Thyroid gland (tissue), 4 donors: ENCODE data around the gene KIDINS220. TPM values are rescaled to one million over a fixed set of nuclear protein-coding genes. Genes with fewer than 3 reads are reported as not detected.

Experiments
- DNase-seq, 2 donors: peaks; one replicate each; pipeline ENCODE4 v3.0.0-alpha.2; 2019
- H3K27ac ChIP-seq, 3 donors: fragments of 200-600 bp; sonication (generic); 1 replicate in 2 of 3; 2 replicates in 1 of 3; pipeline ENCODE4 v1.5.1; 2016 to 2019; ENCODE audit warnings: mild to moderate bottlenecking in 1 of 3, moderate library complexity in 1 of 3
- H3K27me3 ChIP-seq: fragments of 200-600 bp; sonication (generic); one replicate; pipeline ENCODE4 v1.5.1; 2019
- H3K36me3 ChIP-seq, 2 donors: fragments of 200-600 bp; sonication (generic); one replicate each; pipeline ENCODE4 v1.5.1; 2016 to 2019
- H3K4me1 ChIP-seq, 2 donors: fragments of 200-600 bp; sonication (generic); one replicate each; pipeline ENCODE4 v1.5.1; 2017 to 2019
- H3K4me3 ChIP-seq, 3 donors: fragments of 200-600 bp; sonication (generic); replicated peaks in 1 of 3; 1 replicate in 2 of 3; 2 replicates in 1 of 3; pipeline ENCODE4 v1.5.1; 2016; ENCODE audit warnings: mild to moderate bottlenecking in 1 of 3
- H3K9me3 ChIP-seq: fragments of 200-600 bp; sonication (generic); one replicate; pipeline ENCODE4 v1.5.1; 2017
- POLR2A ChIP-seq, 2 donors: fragments of 450-650 bp; IDR thresholded peaks; one replicate each; pipeline ENCODE4 v1.6.1; 2017; ENCODE audit warnings: antibody characterized with exemption in 2 of 2, mild to moderate bottlenecking in 2 of 2, moderate library complexity in 1 of 2
- WGBS, 2 donors: methylation state at CpG; one replicate each; pipeline ENCODE4 v1.1.5; 2017; 5-methylcytosine and 5-hydroxymethylcytosine counted together
- intact Hi-C: fragments of 100-400 bp; cut with DNase I; formaldehyde crosslinking; loops from one replicate; pipeline ENCODE4 v1.15.1; 2023
- total RNA-seq, 4 donors: library from RNA; depleted of rRNA; stranded (reverse); fragments of >200 nt; gene quantifications; one replicate each; pipeline ENCODE4 v1.2.3, GENCODE V29; 2016
- TF ChIP-seq, protein P1 (sequence below), 6 experiments: fragments of 200-600 bp in 3 of 6; fragments of 450-650 bp in 3 of 6; sonication (generic) in 3 of 6; IDR thresholded peaks; one replicate each; pipeline ENCODE4 v1.5.1; 2016 to 2019; ENCODE audit warnings: antibody characterized with exemption in 6 of 6, mild to moderate bottlenecking in 2 of 6, inconsistent platforms in 1 of 6, moderate library complexity in 1 of 6

Gene KIDINS220
- total RNA-seq, 4 donors from 2014 or later, result 74.0 to 140 (median 79.3) TPM

DNA sequence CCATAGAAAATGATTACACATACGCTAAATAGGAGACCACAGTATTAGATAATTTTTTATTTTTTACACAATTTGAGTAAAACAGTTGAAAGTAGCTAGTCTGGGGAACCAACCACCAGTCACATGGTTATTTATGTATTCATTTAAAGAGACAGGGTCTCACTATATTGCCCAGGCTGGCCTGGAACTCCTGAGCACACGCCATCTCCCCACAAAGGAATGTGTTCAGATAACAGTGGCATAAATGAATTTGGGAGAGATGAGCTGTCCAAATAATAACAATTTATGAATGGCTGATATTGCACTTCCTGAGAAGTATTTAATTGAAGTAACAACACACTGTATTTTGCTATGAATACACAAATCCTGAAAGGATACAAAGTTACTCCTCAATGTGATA is 39.7 kb downstream of the KIDINS220 start:
- no peak for TF ChIP-seq POLR2A (IDR thresholded peaks at IDR 0.05)
- intact Hi-C loops, result no loop called here
- no peaks in the 10 kb centered on the region for H3K4me1 ChIP-seq
- H3K9me3 ChIP-seq, result no peaks in the 10 kb centered on the region
- H3K27ac ChIP-seq, result no peak overlapping the region
- no peaks in the 10 kb centered on the region for H3K27me3 ChIP-seq
- DNase-seq, result no peak
- no peak overlapping the region for H3K4me3 ChIP-seq
- peaks cover 27 to 35% of the 10 kb centered on the region in 2 donors for H3K36me3 ChIP-seq
- WGBS, 2 donors, result 98% methylated on average over 2 of the region's 2 CpGs

DNA sequence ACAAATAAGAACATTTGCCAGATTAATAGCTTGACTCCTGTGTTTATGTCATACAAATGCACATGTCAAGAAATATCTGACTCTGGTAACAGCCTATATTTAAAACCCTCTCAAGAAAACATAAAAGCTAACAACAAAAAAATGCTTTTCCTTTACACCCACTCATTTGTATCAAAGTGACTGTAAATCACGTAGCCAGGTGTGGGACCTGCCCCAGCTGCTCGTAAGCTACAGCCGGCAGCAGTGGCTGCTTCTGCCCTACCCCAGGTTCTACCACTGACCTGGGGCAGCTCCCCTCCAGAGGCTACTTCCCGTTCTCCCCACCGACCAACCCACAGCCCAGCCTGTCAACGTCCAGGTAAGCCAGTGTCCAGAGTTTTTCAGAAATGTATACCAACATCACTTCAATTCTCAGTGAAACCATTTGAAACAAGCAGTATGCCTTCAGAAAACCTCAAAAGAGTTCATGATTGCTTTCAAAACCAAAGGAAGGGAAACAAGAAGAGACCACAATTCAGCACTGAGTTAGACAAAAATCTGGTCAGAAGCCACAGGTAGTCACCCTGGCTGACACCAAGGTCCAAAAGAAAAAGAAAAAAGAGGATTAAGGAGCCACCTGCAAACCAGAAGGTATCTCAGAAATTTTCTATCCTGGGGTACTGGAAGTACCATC is 40.4 kb downstream of the KIDINS220 start:
- intact Hi-C loops, result no loop called here
- H3K27ac ChIP-seq, result no peak overlapping the region
- H3K9me3 ChIP-seq, result no peaks in the 10 kb centered on the region
- no peaks in the 10 kb centered on the region for H3K4me1 ChIP-seq
- 94 to 95% methylated on average over 6 of the region's 6 CpGs for WGBS, 2 donors
- H3K36me3 ChIP-seq, result peaks cover 27 to 35% of the 10 kb centered on the region in 2 donors
- H3K4me3 ChIP-seq, result no peak overlapping the region
- H3K27me3 ChIP-seq, result no peaks in the 10 kb centered on the region
- TF ChIP-seq, protein P1, sequence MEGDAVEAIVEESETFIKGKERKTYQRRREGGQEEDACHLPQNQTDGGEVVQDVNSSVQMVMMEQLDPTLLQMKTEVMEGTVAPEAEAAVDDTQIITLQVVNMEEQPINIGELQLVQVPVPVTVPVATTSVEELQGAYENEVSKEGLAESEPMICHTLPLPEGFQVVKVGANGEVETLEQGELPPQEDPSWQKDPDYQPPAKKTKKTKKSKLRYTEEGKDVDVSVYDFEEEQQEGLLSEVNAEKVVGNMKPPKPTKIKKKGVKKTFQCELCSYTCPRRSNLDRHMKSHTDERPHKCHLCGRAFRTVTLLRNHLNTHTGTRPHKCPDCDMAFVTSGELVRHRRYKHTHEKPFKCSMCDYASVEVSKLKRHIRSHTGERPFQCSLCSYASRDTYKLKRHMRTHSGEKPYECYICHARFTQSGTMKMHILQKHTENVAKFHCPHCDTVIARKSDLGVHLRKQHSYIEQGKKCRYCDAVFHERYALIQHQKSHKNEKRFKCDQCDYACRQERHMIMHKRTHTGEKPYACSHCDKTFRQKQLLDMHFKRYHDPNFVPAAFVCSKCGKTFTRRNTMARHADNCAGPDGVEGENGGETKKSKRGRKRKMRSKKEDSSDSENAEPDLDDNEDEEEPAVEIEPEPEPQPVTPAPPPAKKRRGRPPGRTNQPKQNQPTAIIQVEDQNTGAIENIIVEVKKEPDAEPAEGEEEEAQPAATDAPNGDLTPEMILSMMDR (IDR thresholded peaks at IDR 0.05), result no peak
- no peak for TF ChIP-seq POLR2A (IDR thresholded peaks at IDR 0.05)
- no peak for DNase-seq

DNA sequence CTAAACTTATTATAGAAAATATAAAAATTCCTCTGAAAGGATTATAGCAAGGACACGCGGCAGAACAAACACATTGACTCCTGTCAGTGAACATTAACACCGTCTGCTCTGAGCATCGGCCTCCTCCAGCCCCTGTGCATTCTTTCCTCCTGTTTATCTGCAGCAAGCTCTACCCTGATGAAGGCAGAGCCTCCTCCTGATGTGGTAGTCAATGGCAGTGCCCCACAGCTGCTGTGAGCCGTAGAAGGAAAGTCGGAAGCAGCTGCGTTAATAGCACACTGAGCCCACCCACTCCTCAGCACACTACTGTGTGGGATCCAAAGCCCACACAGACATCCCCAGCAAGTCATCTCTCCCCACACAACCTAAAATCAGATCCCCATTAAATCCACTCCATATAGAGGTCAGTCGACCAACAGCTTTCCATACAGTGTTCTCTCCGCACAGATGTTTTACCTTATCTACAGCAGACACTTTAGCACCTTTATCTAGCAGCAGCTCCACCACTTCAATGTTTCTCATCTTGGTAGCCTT is 41.0 kb downstream of the KIDINS220 start:
- Histone ChIP-seq H3K36me3 (peaks cover 27 to 35% of the 10 kb centered on the region in 2 donors), H3K27ac (no peak overlapping the region), H3K4me3 (no peak overlapping the region), H3K9me3 (no peaks in the 10 kb centered on the region), H3K27me3 (no peaks in the 10 kb centered on the region), H3K4me1 (no peaks in the 10 kb centered on the region)
- intact Hi-C loops, result no loop called here
- no peak for DNase-seq
- 91 to 94% methylated on average over 9 of the region's 9 CpGs for WGBS, 2 donors
- TF ChIP-seq, protein P1 (IDR thresholded peaks at IDR 0.05), result no peak
- no peak for TF ChIP-seq POLR2A (IDR thresholded peaks at IDR 0.05)

DNA sequence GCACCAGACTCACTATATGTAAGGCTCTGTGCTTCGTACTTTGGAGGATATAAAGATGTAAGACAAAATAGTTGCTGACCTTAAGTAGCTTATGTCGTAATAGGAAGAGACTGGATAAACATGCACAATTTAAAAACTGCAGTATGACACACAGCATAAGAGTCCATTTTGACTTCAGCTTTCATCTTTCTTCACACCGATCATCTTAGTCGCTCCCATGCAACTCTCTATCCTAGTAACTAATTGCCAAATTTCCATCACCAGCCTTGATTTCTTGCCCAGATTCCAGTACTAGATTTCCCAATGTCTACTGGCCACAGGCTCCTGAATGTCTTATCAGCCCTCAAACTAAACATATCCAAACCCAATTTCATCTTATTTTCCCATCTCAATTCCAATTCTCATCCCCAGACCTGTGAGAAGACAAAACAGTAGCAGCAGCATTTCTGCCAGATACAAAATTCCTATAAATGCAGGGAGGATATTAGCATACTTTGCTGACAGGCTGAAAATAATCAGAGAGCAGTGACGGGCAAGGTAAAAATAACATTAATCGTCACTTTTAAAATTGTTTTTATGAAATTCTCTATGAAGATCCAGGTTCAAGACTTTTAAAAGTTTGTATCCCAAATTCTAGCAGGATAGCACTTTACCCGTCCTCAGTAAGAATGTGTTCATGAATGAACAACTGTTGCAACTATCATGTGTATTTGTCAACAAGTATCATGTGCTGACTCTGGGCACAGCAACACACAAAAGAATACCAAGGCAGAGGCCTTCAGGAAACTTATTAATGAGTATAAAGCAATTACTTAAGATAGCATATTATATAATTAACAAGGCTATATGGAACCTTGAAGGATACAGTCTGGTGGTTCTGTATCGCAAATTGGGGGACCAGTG is 42.2 kb downstream of the KIDINS220 start:
- H3K27me3 ChIP-seq, result no peaks in the 10 kb centered on the region
- H3K9me3 ChIP-seq, result no peaks in the 10 kb centered on the region
- H3K36me3 ChIP-seq, result peaks cover 34 to 38% of the 10 kb centered on the region in 2 donors
- no peak overlapping the region for H3K27ac ChIP-seq
- no peaks in the 10 kb centered on the region for H3K4me1 ChIP-seq
- no peak overlapping the region for H3K4me3 ChIP-seq
- WGBS, 2 donors, result 88 to 94% methylated on average over 8 of the region's 8 CpGs
- TF ChIP-seq, protein P1 (IDR thresholded peaks at IDR 0.05), result no peak
- no peak for TF ChIP-seq POLR2A (IDR thresholded peaks at IDR 0.05)
- intact Hi-C loops, result no loop called here
- no peak for DNase-seq

DNA sequence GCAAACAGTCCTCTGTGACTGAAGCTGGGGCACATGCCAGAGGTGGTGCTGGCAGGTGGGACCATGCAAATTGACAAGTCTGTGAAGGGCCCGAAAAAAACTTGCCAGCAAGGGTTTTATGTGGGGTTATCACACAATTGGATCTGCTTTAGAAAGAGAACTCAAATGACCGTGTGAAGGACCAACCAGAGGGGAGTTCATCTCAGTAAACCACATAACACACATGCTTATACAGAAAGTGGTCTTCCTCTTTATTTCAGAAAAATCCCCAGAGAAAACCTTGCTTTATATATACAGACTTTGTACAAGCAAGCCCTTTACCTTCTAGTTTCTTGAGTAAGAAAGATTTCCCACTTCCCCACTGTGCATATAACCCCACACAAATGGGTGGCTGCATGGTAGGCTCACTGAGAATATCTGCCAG is 46.7 kb downstream of the KIDINS220 start:
- no peaks in the 10 kb centered on the region for H3K9me3 ChIP-seq
- no peaks in the 10 kb centered on the region for H3K4me1 ChIP-seq
- no peak overlapping the region for H3K27ac ChIP-seq
- DNase-seq, result no peak
- TF ChIP-seq, protein P1 (IDR thresholded peaks at IDR 0.05), result no peak
- no peak for TF ChIP-seq POLR2A (IDR thresholded peaks at IDR 0.05)
- H3K27me3 ChIP-seq, result no peaks in the 10 kb centered on the region
- H3K36me3 ChIP-seq, result peaks cover 20 to 29% of the 10 kb centered on the region in 2 donors
- intact Hi-C loops, result no loop called here
- WGBS, 2 donors, result 87 to 90% methylated on average over 2 of the region's 2 CpGs
- no peak overlapping the region for H3K4me3 ChIP-seq
